Fibroblast of skin of right biceps (primary cell): Measurements from ENCODE around the gene UGDH.
A peak's percentile ranks its signal among the peaks of the same experiment; 100 is the strongest.
"Not testable (repeated sequence)": the region's sequence is repeated elsewhere in the genome, so short reads cannot be mapped to it uniquely, and the experiment has no call there.

Experiments used
- DNase-seq: peaks from one replicate; pipeline ENCODE4 v3.0.0-alpha.2; 2013

Gene UGDH

DNA sequence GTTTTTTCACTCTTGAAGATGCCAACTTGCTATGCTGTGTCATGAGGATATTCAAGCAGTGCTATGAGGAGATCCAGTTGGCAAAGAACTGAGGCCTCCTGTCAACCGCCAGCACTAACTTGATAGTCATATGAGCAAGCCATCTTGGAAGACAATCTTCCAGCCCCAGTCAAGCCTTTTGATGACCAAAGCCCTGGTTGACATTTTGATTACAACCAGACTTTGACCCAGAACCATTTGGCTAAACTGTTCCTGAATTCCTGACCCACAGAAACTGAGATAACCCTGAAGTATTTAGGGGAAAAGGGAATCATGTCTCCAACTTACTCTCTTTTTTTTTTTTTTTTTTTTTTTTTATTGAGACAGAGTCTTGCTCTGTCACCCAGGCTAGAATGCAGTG lies 32.9 kb downstream of the UGDH start:
- DNase-seq, result no peak

DNA sequence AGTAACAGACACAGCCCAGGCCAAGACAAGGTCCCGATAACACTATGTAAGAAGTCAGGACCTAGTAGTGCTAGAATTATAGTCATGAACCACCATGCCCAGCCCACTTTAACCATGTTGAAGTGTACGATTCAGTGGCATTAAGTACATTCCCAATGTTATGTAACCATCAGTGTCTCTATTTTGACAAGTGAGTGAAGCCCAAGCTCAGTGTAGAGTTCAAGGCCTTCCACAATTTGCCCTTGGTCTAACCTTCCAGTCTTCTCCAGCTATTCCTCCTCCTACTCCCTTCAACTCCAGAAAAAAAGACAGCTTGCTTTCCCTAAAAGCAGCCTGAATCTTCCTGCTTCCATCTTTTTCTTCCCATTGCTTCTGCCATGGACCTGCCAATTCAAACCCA lies 36.9 kb downstream of the UGDH start:
- DNase-seq, result no peak

DNA sequence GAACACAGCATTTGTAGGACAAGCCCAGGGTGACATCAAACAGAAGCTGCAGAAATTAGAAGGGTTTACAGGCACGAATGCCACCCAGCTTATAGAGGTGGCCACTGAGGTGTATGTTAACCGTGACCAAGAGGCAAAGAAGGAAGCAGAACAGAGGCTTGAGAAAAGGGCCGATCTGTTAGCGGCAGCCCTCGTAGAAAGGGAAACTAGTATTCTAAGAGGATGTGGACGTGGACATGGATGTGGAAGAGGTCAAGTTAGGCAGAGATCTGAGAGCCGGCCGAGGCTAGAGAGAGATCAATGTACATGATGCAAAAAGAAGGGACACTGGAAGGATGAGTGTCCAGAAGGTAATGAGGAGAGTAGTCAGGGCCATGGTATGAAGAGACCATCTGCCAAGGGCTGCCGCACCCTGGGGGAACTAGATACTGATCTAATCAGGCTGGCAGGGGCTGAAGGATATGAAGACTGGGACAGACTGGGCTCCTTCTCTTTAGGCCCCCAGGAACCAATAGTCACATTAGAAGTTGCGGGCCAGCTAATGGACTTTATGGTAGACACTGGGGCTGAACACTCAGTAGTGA lies 40.9 kb downstream of the UGDH start:
- DNase-seq, result no peak

DNA sequence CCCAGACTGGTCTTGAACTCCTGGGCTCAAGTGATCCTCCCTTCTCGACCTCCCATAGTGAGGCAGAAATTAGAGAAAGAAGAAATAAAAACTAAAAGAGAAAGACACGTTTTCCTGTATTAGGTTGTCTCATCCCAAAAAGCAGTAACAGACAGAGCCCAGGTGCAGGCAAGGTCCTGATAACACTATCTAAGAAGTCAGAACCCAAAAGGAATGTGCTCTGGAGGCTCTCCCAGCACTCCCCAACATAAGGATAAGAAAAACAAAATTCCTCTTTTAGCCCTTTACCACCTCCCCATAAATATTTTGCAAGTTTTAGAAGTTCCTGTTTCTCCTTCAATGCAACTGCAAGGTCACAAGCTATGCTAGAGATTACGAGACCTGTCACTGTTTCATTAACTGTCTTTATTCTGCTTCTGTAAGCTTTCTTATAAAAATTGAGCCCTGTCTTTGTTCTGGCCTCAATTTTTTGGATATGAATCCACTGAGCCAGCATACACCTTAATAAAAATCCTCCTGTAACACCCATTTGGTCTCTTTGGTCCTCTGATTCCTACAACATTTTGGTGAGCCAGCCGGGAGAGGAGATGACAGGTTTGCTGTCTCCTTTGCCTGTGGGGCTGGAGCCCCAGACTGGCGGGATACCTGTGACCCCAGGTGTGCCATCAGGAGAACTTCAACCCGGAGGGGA lies 42.5 kb downstream of the UGDH start:
- no peak for DNase-seq

DNA sequence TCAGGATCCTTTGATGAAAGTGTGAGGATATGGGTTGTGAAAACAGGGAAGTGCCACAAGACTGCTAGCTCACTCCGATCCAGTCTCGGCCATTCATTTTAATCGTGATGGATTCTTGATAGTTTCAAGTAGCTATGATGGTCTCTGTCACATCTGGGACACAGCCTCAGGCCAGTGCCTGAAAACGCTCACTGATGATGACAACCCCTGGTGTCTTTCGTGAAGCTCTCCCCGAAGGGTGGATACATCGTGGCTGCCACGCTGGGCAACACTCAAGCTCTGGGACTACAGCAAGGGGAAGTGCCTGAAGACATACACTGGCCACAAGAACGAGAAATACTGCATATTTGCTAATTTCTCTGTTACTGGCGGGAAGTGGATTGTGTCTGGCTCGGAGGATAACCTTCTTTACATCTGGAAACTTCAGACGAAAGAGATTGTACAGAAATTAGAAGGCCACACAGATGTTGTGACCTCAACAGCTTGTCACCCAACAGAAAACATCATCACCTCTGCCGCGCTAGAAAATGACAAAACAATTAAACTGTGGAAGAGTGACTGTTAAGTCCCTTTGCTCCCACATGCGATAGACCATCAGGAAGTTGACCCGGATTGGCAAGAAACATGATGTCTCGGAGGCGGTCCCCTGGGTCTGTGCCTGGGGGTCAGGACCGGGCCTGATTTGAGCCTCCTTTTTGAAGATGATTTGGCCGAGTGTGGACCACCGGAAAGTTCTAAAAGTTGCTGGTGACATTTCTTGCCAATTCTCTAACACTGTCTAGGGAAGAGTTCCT lies 46.1 kb downstream of the UGDH start:
- DNase-seq, result no peak

DNA sequence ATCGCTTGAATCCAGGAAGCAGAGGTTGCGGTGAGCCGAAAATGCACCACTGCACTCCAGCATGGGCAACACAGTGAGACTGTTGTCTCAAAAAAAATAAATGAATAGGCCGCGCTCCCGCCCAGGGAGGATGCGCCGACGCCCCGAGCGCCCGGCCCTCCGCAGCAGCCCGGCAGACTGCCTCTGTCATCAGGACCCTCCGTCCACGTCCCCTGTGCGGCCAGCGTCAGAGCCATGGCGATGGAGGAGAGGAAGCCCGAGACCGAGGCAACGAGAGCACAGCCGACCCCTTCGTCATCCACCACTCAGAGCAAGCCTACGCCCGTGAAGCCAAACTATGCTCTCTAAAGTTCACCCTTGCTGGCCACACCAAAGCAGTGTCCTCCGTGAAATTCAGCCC lies 47.0 kb downstream of the UGDH start:
- DNase-seq, result no peak

DNA sequence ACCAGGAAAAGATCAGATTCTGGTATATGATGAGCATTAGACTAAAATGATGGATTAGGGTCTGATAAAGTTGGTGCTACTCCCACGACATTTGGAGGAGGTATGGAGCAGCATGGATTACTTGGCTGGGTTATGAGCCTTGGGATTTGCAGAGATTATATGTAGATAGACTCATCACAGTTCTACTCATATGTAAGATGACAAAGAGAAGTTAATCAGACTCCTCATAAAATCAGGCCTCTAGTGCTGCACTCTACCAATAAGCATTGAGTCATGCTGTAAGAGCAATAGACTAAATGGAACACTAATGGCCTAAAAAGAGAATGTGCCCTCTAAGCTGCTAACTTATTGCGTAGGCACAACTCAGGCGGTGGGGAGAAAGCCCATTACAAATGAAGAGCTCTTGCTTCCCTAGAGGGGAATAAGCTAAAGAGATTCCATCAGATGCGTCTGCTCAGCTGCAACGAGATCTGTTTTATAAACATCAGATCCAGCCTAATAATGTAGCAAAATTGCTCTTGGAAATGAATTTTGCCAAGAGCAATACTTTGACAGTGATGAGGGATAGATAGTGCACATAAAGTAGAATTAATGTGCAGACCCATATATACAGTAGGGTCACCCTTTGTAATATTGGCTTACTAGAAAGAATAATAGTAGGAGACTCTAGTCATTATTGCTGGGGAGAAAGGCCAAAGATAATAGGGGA lies 50.9 kb downstream of the UGDH start:
- DNase-seq, result no peak

DNA sequence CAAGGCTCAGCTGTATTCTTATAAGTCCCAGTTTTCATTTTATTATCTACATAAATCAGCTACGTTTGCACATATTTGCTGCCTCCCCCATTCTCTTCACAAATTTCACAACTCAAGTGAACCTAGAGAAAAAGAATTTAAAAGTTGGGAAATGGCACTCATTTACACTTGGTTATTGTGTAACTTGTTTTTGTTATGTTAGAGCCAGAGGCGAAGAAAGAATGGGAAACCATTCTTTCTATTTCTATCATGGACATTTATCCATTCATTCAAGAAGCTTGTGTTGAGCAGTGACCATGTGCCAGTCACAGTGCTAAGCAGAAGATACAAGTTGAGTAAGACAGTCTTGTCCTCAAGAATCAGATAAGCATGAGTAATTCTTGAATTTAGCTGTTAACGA lies 54.8 kb downstream of the UGDH start:
- no peak for DNase-seq

DNA sequence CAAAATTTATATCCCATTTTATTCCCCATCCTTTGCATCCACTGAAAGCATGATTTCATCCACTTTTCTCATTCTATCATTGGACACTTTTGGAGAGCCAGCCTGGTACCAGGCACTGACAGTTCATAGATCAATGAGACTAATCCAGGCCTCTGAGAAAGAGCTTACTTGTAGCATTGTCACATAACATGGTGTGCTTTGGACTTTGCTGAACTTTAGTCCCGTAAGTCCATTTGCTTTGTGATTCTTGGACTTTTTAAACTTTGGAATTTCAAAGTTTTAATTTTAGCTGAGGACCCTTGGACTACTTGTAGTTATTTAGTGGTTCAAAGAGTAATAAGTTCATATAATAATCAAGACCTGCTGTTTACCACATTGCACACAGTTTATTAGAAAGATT lies 56.8 kb downstream of the UGDH start:
- DNase-seq, result no peak

DNA sequence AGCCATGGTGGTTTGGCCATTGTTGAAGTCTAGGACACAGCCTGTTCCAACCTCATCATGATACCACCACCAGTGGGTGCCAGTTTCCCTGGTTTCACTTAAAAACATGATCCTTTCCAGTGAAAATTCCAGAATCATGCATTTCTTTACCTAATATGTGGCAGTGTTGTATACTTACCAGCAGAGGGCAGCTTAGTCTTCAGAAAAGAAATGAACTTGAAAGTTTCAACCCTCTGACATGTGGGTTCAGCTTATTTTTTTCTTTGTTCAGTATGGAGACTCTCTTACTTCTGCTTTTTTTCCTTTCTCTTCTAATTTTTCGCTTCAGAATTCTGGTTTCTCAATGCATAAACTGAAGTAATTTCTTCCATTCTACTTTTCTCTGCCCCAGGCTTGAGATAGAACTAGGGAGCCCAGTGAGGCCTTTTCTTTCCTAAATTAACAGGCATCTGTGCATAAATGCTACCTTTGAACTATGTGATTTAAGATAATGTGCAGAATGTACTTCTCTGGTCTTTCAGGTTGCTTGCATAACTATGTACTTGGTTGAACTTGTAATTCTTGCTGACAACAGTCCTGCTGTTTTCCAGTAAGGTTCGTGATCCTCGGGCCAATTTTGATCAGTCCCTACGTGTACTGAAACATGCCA lies 57.7 kb downstream of the UGDH start:
- DNase-seq, result peak; percentile 86

DNA sequence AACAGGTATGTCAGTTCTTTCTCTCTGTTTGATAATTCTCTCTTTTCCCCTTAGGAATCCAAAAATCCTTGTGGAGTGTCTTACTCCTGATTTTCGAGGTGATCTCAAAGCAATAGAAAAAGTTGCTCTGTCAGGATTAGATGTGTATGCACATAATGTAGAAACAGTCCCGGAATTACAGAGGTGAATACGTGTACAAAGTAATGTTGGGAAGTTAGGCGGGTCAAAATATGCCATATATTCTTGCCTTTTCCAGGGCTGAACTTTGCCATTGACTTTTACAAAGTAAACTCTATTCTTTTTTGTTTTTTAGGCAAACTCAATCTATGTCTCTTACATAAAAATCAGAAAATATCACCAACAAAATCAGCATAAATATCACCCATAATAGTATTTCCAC lies 59.8 kb downstream of the UGDH start:
- no peak for DNase-seq

DNA sequence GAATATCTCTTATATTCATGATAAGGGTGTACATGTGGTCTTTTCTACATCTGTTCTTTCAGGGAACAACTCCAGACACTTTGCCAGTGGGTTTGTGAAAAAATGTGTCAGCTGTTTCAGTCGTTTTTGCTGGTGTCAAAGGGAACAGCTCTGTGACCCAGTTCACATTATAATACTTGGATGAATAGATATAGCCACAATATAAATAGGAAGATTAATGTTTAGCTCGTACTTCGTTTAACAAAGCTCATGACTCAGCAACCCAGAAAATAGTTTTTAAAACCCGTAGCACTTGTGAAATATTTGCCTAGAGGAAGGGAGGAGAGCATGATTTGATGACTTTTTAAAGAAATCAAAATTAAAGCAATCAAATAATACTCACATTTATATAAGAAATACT lies 60.5 kb downstream of the UGDH start:
- DNase-seq, result no peak

DNA sequence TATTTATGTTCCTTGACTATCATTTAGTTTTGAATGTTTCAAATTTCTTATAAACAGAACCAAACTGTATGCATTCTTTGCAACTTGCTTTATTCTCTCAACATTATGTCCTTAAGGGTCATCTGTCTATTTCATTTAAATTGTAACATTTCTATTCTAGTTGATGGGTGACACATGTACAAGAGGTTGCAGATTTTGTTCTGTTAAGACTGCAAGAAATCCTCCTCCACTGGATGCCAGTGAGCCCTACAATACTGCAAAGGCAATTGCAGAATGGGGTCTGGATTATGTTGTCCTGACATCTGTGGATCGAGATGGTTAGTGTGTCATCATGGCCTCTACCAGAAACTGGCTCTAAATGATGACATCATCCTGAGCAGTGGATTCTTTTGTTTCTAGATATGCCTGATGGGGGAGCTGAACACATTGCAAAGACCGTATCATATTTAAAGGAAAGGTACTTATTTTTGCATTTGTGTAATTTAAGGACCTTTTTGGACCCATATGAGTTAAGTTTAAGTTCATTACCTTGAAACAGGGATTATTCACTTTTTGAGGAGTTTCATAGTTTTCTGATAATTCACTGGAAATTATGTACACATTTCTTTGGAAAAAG lies 62.2 kb downstream of the UGDH start:
- DNase-seq, result peak; percentile 85

DNA sequence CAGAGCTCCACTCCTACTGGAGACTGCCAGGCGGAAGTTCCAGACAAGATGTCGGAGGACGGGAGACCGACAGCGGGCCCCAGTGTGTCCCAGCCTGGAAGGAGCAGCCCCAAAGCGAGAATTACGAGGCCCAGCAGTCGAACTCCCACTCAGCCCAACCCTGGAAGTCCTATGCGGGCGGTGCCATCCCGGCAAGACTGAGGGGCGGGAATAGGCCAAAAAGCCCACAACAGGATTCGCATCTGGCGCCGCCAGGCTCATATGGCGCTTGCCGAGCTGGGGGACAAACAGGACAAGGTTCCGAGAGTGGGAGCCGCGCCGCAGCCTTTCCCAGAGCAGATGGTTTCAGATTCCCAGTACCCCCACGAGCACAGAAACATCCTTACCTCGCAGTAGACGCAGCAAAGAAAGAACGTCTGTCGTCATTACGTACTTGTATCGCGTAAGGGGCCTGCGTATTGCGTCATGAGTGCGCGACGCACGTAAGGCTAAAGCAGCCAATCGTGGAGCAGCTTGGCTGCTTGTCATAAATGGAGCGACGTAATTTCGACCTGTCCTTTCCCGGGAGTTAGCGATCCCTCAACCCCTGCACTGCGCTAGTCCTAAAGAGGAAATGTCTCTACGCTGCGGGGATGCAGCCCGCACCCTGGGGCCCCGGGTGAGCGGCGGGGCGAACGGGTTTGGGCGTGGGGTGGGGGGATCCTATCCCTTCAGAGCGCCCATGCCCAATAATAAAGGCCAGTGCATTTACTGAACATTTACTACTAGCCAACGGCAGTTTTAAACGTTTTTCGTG lies 68.5 kb downstream of the UGDH start, which contains the start of the genes LIAS and RPL9:
LIAS (plus strand) TSS at position 552 of the 796 bp plus-strand sequence; CDS start at position 614, 62 bp downstream.
RPL9 (minus strand) TSS at position 418 of the 796 bp plus-strand sequence. CDS start 483 bp downstream, outside the sequence.
- DNase-seq, result peak; percentile 99

DNA sequence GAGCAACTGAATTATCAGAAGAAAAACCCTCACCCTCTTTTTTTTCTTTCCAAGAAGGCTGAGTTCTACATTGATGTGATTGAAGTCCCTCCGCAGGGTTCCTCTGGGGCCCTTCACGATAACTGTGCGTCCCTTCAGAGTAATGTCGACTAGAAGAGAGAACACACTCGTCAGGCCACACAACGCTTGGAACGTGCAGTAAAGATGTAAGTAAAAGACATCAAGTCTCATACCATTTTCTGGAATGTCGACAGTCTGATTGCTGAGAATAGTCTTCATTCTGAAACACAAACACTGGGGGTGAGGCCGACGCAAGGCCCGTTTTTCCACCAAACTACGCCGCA lies 69.1 kb downstream of the UGDH start:
- DNase-seq, result not testable (repeated sequence)

DNA sequence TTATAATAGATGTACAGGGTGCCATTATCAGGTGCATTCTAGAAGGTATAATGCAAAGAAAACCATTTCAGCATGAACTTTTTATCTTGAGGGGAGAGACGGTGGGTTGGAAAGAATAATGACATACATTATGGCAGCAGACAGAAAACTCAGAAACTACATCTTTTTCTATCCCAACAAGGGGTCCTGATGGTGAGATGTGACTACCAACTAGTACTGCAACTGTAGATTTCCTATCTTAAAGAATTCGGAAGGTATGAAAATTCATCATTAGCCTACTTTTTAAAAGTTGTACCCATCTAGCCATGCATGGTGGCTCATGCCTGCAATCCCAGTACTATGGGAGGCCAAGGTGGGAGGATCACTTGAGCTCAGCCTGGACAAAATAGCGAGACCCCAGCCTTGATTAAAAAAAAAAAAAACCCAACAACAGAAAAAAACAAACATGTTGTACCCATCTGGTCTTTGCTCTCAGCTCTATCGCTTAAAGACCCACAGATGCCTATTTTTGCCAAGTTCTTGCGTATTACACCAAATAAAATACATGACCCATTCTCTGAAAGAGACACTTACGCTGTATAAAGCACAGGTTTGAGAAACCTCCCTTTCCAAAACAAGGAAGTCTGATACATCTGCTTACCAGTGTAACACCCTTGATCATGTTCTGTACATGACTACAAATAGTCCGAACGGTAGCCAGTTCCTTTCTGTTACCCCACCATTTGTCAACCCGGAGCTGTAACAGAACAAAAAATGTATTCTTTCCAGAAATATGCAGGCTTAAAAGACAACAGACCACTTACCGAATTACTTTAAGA lies 70.1 kb downstream of the UGDH start:
- DNase-seq, result no peak

DNA sequence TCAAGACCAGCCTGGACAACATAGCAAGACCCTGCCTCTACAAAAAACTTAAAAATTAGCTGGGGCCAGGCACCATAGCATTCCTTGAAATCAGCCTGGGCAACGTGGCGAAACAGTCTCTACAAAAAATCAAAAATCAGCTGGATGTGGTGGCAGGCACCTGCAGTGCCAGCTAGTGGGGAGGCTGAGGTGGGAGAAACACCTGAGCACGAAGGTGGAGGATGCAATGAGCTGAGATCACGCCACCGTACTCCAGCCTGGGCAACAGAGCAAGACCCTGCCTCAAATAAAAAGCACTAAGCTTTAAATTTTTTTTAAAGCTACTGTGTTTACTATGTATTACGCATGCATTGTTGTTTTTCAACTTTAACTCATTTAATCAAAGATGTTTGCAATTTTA lies 71.8 kb downstream of the UGDH start:
- no peak for DNase-seq

DNA sequence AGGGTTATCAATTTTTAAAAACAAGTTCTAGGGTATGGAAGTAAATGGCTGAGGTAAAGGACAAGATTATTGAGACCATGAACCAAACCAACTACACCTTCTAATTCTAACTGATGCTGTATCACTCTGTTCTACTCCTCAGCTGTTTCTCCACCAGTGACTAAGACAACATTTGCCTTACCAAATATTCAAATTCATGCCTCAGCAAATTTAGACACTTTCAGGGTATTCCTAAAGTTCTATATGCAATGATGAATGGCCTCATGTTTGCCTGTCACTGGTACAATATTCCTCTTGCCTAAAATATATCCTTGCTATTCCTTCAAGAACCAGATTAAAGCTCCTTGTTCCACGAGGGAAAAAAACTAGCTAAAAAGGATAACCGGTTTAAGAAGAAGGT lies 73.5 kb downstream of the UGDH start:
- DNase-seq, result no peak

DNA sequence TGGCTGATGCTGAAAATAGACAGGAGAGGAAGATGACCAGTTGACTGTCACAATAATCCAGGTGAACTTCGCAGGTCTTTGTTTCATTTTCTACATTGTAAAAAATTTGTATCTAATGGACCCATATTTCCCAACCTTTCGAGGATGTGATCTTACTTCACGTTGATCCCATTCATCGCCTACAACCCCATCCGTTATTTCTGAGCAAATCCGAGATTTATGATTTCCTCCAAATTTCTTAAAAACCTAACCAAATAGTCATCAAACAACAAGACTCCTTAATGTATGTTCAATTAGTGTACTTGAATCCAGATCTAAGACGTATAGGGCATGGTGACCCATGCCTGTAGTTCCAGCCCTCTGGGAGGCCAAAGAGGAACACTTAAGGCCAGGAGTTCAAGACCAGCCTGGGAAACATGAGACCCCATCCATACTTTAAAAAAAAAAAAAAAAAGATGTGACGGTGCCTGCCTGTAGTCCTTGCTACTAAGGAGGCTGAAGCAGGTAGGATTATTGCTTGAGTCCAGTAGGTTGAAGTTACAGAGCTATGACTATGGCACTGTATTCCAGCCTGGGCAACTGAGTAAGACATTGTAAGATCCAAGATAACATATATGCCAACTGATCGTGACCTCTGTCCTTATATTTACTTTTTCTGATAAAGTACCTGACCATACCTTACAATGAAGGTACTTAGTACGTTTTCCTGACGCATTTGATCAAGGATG lies 74.2 kb downstream of the UGDH start:
- no peak for DNase-seq
